HG03457 (cell line): ENCODE data around the gene RAP1GAP.
"Not testable (repeated sequence)": the region's sequence is repeated elsewhere in the genome, so short reads cannot be mapped to it uniquely, and the experiment has no call there.

Source experiments
- ATAC-seq: cut with Tn5 transposase; IDR thresholded peaks from one replicate; pipeline ENCODE4 v1.9.1; 2021; ENCODE audit warnings: moderate number of reproducible peaks; ENCODE audit not compliant: unreplicated experiment

The RAP1GAP gene

GRCh38 chr1:21680381-21680780, 11.2 kb upstream of the RAP1GAP start:
- ATAC-seq = no peak

DNA sequence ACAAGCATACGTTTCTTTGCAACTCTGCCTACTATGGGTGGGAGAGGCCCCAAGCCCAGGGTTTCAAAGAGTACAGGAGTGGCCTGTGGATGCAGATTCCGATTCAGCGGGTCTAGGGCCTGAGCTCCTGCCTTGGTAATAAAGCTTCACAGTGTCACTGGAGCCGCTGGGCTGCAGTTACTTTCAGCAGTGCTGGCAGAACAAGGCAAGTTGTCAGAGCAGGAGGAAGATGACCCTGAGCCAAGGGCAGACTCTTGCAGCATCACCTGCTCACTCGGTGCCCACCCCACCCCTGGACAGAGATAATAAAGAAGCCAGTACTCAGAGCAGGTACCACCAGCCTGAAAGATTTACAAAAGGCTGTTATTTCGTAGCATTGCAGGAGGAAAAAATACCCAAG, 8.0 kb upstream of the RAP1GAP start:
- no peak for ATAC-seq

GRCh38 chr1:21674957-21675356, 5.8 kb upstream of the RAP1GAP start:
- ATAC-seq = no peak

- not testable (repeated sequence) for ATAC-seq
Observed at GRCh38 chr1:21673853-21674252, 4.7 kb upstream of the RAP1GAP start.

DNA sequence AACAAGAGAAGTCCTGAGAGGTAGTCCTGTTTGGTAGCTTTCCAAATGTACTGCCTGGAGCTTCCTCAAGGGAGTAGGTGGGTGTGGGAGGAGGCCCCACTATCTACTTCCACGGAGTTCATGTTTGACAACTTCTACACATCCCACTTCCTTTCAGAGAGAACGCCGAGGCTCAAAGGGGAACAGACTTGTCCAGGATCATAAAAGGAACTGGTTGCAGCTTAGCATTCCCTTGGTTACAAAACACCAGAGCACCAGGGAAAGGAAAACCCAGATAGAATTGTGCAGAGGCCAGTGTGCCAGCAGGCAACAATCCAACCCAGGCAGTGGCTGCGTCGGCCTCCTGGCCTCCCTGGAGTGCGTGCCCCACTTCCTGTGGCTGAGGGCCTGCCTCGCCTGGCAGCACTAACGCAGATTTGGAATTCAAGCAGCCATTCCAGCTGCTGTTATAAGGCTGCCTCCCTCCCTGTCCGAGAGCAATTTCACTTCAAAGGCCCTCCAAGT, 4.2 kb upstream of the RAP1GAP start:
- no peak for ATAC-seq

- ATAC-seq = no peak
Observed at GRCh38 chr1:21672478-21673276, 3.5 kb upstream of the RAP1GAP start.

DNA sequence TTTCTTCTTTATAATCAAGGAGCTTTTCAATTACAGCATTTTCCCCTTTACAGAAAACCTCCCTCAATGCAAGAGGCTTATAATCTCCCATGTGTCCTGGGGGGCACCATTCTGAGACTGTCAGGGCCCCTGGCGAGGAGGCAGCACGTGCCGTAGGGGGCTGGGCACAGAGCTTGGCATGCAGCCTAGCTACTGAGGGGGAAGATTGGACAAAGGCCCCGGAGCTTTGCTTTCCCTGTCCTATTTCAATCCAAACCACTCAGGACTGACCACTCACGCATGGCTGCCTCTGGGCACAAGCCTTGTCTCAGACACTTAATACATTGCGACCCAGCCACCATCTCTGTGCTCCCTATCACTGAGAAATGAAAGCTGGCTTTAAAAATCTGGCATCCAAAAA, 2.8 kb upstream of the RAP1GAP start:
- no peak for ATAC-seq

DNA sequence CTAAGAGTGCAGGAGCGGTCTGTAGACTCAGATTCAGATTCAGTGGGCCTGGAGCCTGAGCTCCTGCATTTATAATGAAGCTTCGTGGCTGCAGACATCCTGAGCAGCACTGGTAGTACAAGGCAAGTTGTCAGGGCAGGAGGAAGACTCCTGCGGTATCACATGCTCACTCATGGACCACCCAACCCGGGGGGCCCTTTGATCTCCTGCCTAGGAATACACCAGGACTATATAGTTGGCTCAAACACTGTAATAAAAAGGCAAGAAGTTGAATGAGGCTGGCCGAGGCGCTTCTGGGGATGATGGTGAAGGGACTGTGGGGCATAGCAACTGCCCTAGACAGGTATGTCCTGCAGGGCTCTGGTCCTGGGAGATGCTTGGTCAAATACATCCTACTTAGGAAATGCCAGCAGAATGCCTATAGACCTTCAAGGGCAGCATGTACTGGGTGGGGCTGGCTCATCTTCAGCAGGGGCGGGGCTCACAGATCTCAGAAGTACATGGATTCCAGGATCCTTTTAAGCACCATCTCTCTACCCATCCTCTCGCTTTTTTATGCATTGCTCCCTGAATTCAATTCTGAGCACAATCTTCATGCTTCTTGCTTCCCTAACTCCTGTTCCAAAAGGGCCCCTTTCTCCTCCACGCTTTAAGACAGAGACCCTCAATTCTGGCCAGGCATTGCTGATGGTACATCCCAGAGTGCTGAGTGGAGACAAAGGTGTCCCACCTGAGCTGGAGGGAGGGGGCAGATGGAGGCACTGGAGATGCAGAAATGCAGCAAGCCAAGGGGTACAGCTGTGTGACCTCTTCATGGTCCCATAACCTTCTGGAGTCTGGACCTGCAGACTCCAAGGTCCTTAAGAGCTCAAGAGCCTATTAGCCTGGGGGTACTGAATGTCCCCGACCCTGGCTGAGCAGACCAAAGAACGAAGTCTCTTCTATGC, 2.1 kb upstream of the RAP1GAP start:
- ATAC-seq = no peak

DNA sequence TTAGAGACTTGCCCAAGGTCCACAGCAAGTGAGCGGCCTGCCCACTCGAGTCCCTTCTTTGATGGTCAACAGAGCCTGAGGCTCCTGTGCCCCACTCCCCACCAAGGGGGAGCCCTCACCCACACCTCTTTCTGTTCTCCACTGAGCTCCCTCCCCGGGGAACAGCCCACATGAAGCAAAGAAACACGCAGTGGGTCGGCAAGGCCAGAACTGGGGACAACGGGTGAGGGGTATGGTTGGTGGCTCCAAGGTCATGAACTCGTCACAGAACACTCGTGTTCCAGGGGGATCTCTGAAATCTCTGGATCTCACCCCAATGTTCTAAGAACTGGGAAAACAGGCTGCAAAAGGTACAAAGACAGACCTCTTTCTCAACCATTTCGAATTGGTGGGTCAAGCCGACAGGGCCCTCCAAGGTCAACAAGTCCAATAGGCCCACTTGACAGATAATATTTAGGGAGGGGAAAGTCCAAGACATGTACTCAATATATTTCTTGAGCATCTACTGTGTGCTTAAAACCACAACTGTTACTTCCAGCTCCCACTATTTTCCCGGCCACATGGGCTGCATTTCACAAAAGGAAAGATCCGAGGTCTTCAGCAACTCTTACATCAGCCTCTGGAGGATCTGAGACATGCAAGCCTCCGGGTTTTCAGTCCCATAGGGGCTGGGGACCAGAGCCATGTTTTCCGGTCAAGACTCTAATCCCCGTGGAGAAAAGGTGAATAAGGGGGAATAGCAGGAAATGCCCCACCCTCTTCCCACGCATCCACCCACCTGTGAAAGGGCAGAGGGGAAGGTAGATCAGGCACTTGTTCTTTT, 1.1 kb upstream of the RAP1GAP start:
- ATAC-seq = no peak

- no peak for ATAC-seq
Observed at GRCh38 chr1:21668951-21669257, 253 bp downstream of the RAP1GAP start.

GRCh38 chr1:21668232-21668950, 766 bp downstream of the RAP1GAP start:
- no peak for ATAC-seq

- no peak for ATAC-seq
Observed at GRCh38 chr1:21667348-21668231, 1.6 kb downstream of the RAP1GAP start.

- ATAC-seq = no peak
Observed at GRCh38 chr1:21666576-21667320, 2.4 kb downstream of the RAP1GAP start.

GRCh38 chr1:21665711-21666575, 3.2 kb downstream of the RAP1GAP start:
- ATAC-seq = no peak

DNA sequence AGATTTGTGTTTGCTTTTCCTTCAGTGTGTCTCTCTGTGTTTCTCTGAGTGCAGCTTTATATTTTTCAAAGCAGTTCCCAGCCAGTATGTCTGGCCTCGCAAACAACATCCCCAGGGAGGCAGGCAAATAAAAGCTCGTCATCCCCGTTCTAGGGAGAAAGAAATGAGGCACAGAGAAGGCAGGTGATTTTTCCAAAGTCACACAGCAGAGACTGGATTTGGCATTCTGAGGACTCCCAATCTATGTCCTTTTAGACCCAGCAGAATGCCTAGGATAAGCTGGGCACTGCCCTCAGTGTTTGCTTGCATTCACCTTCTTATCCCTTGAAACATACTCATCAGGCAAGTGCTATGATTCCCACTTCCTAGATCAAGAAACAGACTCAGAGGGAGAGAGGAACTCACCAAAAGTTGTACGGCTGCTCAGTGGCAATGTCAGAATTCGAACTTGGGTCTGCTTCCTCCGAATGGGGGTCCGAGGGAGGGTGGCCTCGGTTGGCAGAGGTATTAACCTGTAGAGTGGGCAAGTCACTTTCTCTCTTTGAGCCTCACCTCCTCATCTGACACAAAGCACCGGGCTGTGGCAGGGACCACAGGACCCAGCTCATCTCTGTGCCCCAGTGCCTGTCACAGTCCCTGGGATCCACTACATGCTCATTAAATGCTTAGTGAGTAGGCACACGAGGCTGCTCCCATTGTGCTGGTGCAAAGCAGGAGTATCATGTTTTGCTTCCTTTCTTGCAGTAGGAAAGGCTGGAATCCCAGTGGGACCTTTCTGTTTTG, 4.2 kb downstream of the RAP1GAP start:
- no peak for ATAC-seq

GRCh38 chr1:21663951-21664805, 5.0 kb downstream of the RAP1GAP start:
- ATAC-seq = no peak
